Measurements from ENCODE around the gene FCHO2. TPM values are rescaled to one million over a fixed set of nuclear protein-coding genes. Genes with fewer than 3 reads are reported as not detected.
"Not testable (repeated sequence)": the region's sequence is repeated elsewhere in the genome, so short reads cannot be mapped to it uniquely, and the experiment has no call there.

FCHO2 gene
- total and polyA plus RNA-seq, 10 of the 15 experiments (the other 5 are each of a cell fraction or from before 2014, with no cell fraction given) = 0.05 to 1.4 (median 0.18) TPM

GRCh38 chr5:72925336-72926010 is 30.4 kb upstream of the FCHO2 start:
- 58% methylated on average over 33 of the region's 33 CpGs for WGBS (ENCODE audit: insufficient coverage, insufficient replicate concordance, low lambda C conversion rate, missing lambda C conversion rate)
- RAD21 ChIA-PET (ENCODE audit: unreplicated experiment) = no interaction called here
- Histone ChIP-seq H3K27me3 (replicated peaks in 1 of 2; ENCODE audit: control insufficient read depth in 2 of 2, insufficient read depth in 2 of 2, low read length in 1 of 2) (no peaks in the 10 kb centered on the region), H3K9me3 (replicated peaks; ENCODE audit: control insufficient read depth, insufficient read depth, low read length) (no peaks in the 10 kb centered on the region), H3K27ac (ENCODE audit: control insufficient read depth, insufficient read depth) (no peak overlapping the region), H3K9ac (ENCODE audit: control insufficient read depth, insufficient read depth, low read length) (no peak overlapping the region), H3K4me1 (ENCODE audit: control insufficient read depth, insufficient read depth, low read length) (no peaks in the 10 kb centered on the region), H3K4me3 (no peak overlapping the region), H3K36me3 (ENCODE audit: control insufficient read depth in 2 of 2, insufficient read depth in 2 of 2, low read length in 1 of 2) (no peaks in the 10 kb centered on the region), H3K4me2 (ENCODE audit: control insufficient read depth, insufficient read depth) (no peak overlapping the region), H3K79me2 (ENCODE audit: control insufficient read depth, insufficient read depth, low read length) (no peaks in the 10 kb centered on the region), H4K20me1 (ENCODE audit: control insufficient read depth, insufficient read depth) (no peaks in the 10 kb centered on the region), H2AFZ (ENCODE audit: control insufficient read depth, low read depth, low read length) (no peak overlapping the region)
- SMC1A ChIA-PET (ENCODE audit: uncharacterized antibody, unreplicated experiment) = no interaction called here
- CTCF ChIA-PET = no interaction called here
- intact Hi-C loops (cut with micrococcal nuclease; ENCODE audit: unreplicated experiment) (no loop called here), in situ Hi-C loops (cut with MboI) (no loop called here)
- POLR2A ChIA-PET = no interaction called here
- TF ChIP-seq SIX5 (IDR thresholded peaks at IDR 0.05; ENCODE audit: low read depth, low read length, severe bottlenecking) (no peak), JUND (IDR thresholded peaks at IDR 0.05; ENCODE audit: low read depth, low read length) (no peak)
- ATAC-seq = no peak
- DNase-seq (ENCODE audit: low read depth, low spot score) = no peak
- no peak for FAIRE-seq
- no TSS peak for BruUV-seq (replicated peaks)

GRCh38 chr5:72932686-72933085 is 23.2 kb upstream of the FCHO2 start:
- H3K9ac ChIP-seq (ENCODE audit: control insufficient read depth, insufficient read depth, low read length); RAD21 ChIA-PET (ENCODE audit: unreplicated experiment); H3K4me3 ChIP-seq; in situ Hi-C loops (cut with MboI); H3K27ac ChIP-seq (ENCODE audit: control insufficient read depth, insufficient read depth); intact Hi-C loops (cut with micrococcal nuclease; ENCODE audit: unreplicated experiment); H3K79me2 ChIP-seq (ENCODE audit: control insufficient read depth, insufficient read depth, low read length); H3K4me2 ChIP-seq (ENCODE audit: control insufficient read depth, insufficient read depth); CTCF ChIA-PET; H3K9me3 ChIP-seq (replicated peaks; ENCODE audit: control insufficient read depth, insufficient read depth, low read length); ATAC-seq; DNase-seq (ENCODE audit: low read depth, low spot score); SMC1A ChIA-PET (ENCODE audit: uncharacterized antibody, unreplicated experiment); POLR2A ChIA-PET; FAIRE-seq; H3K4me1 ChIP-seq (ENCODE audit: control insufficient read depth, insufficient read depth, low read length); H2AFZ ChIP-seq (ENCODE audit: control insufficient read depth, low read depth, low read length); H4K20me1 ChIP-seq (ENCODE audit: control insufficient read depth, insufficient read depth); H3K27me3 ChIP-seq (replicated peaks in 1 of 2; ENCODE audit: control insufficient read depth in 2 of 2, insufficient read depth in 2 of 2, low read length in 1 of 2); H3K36me3 ChIP-seq (ENCODE audit: control insufficient read depth in 2 of 2, insufficient read depth in 2 of 2, low read length in 1 of 2); BruUV-seq (replicated peaks): not testable (repeated sequence)
- 80% methylated on average over 2 of the region's 2 CpGs for WGBS (ENCODE audit: insufficient coverage, insufficient replicate concordance, low lambda C conversion rate, missing lambda C conversion rate)

GRCh38 chr5:72934953-72935725 is 20.7 kb upstream of the FCHO2 start:
- H3K9ac ChIP-seq (ENCODE audit: control insufficient read depth, insufficient read depth, low read length); H3K9me3 ChIP-seq (replicated peaks; ENCODE audit: control insufficient read depth, insufficient read depth, low read length); POLR2A ChIA-PET; H3K4me1 ChIP-seq (ENCODE audit: control insufficient read depth, insufficient read depth, low read length); RAD21 ChIA-PET (ENCODE audit: unreplicated experiment); FAIRE-seq; H3K79me2 ChIP-seq (ENCODE audit: control insufficient read depth, insufficient read depth, low read length); H3K4me3 ChIP-seq; H3K27me3 ChIP-seq (replicated peaks in 1 of 2; ENCODE audit: control insufficient read depth in 2 of 2, insufficient read depth in 2 of 2, low read length in 1 of 2); ATAC-seq; intact Hi-C loops (cut with micrococcal nuclease; ENCODE audit: unreplicated experiment); CTCF ChIA-PET; BruUV-seq (replicated peaks); H3K36me3 ChIP-seq (ENCODE audit: control insufficient read depth in 2 of 2, insufficient read depth in 2 of 2, low read length in 1 of 2); H4K20me1 ChIP-seq (ENCODE audit: control insufficient read depth, insufficient read depth); SMC1A ChIA-PET (ENCODE audit: uncharacterized antibody, unreplicated experiment); DNase-seq (ENCODE audit: low read depth, low spot score); H3K27ac ChIP-seq (ENCODE audit: control insufficient read depth, insufficient read depth); in situ Hi-C loops (cut with MboI); H2AFZ ChIP-seq (ENCODE audit: control insufficient read depth, low read depth, low read length); H3K4me2 ChIP-seq (ENCODE audit: control insufficient read depth, insufficient read depth): not testable (repeated sequence)
- WGBS (ENCODE audit: insufficient coverage, insufficient replicate concordance, low lambda C conversion rate, missing lambda C conversion rate) = 63% methylated on average over 30 of the region's 32 CpGs

Data from GM12878 (cell line).